HG02623 (cell line): ENCODE results near the gene C8A.

ENCODE experiments used
- ATAC-seq: cut with Tn5 transposase; IDR thresholded peaks from one replicate; pipeline ENCODE4 v1.9.1; 2021; ENCODE audit warnings: moderate library complexity; ENCODE audit not compliant: unreplicated experiment

The C8A gene

DNA sequence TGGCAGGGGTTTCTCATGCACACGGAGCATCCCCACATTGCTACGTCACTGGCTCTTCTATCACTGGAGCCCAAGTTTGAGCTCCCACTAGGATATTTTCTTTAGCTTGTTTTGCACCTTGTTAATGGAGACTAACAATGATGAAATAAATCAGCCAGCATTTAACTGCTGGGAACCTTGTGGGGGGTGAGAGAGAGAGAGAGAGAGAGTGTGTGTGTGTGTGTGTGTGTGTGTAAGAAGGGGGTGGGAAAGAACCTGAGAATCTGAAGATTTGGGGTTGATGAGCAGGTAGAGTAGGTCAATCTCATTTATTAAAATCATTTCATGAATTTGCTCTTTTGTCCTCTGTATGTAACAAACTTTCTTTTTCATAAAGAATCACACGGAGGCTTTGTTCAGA, 110.6 kb downstream of the C8A start:
- no peak for ATAC-seq

GRCh38 chr1:56965916-56966697, 111.5 kb downstream of the C8A start, which contains the start of gene C8B:
Gene C8B (minus strand): TSS chr1:56966015. CDS start chr1:56965948, 67 bp downstream.
- ATAC-seq = no peak

DNA sequence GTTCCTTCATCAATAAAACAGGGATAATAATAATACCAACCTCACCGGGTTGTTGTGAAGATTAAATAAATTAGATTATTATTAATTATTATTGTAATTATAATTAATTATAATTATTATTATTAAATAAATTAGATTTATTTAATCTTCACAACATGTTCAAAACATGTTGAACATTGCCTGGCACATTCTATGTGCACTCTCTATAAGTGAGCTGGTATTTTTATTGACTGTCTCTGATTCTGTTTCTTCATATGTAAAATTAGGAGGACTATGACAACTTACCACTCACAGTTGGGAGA, 112.1 kb downstream of the C8A start:
- ATAC-seq = no peak

GRCh38 chr1:56967355-56967754, 112.8 kb downstream of the C8A start:
- ATAC-seq = no peak
